ENCODE results near the gene FXR2. TPM values are rescaled to one million over a fixed set of nuclear protein-coding genes. Genes with fewer than 3 reads are reported as not detected.
A peak's percentile ranks its signal among the peaks of the same experiment; 100 is the strongest.

The FXR2 gene
- total RNA-seq, 2 experiments from 2014 or later, result 32.1 to 32.4 TPM

GRCh38 chr17:7615265-7615747 lies 609 bp upstream of the FXR2 start:
- intact Hi-C loops (cut with micrococcal nuclease; ENCODE audit: unreplicated experiment), result no loop called here
- CTCF ChIA-PET (ENCODE audit: unreplicated experiment), result interaction anchor here (1.4 kb wide), 1 partner anchor 73 kb away, joined by 4 read pairs; the partner anchor contains the start of gene WRAP53

GRCh38 chr17:7613769-7614424 lies 800 bp downstream of the FXR2 start:
- Histone ChIP-seq H3K9me3 (ENCODE audit: low read length) (no peaks in the 10 kb centered on the region), H3K4me3 (ENCODE audit: low read depth, low read length, poor library complexity, severe bottlenecking) (peak overlapping the region; percentile 87), H4K20me1 (ENCODE audit: insufficient read depth, low read length) (peaks cover 17% of the 10 kb centered on the region; the same call in 1 of the 2 replicates), H3K4me1 (ENCODE audit: insufficient read depth, low read length, poor library complexity, severe bottlenecking) (peaks cover 20% of the 10 kb centered on the region), H3K27ac (ENCODE audit: low read depth, low read length, poor library complexity, severe bottlenecking) (peak overlapping the region; percentile 59), H3K36me3 (ENCODE audit: insufficient read depth, low read length) (peaks cover 27% of the 10 kb centered on the region), H3K4me2 (ENCODE audit: low read length) (peak overlapping the region; percentile 99), H3K9me2 (ENCODE audit: insufficient read depth, low read length) (no peaks in the 10 kb centered on the region), H2AFZ (ENCODE audit: low read length) (0 out of 2 replicates have a peak overlapping the region, but pooled peaks have one; percentile 3), H3K79me2 (ENCODE audit: insufficient read depth, low read depth, low read length) (peaks cover 26% of the 10 kb centered on the region)
- intact Hi-C loops (cut with micrococcal nuclease; ENCODE audit: unreplicated experiment), result loop anchor here (1.0 kb wide), 2 partner anchors 41 to 72 kb away; no protein-coding TSS in a partner anchor
- POLR2A ChIA-PET, result interaction anchor here (0.8 to 1.6 kb wide), 6 partner anchors 13 to 73 kb away, joined by 3 to 6 read pairs (median 4); partner anchors contain the start of genes CD68, MPDU1 and TP53
- no TSS peak for BruUV-seq (replicated peaks)
- TF ChIP-seq CTCF (conservative IDR thresholded peaks at IDR 0.05; ENCODE audit: low read length), result peak; percentile 46; the same call in 1 of the 2 replicates
- TF ChIP-seq EZH2phosphoT487 (IDR thresholded peaks at IDR 0.05; ENCODE audit: borderline replicate concordance, low read depth, low read length), result no peak
- CTCF ChIA-PET (ENCODE audit: unreplicated experiment), result interaction anchor here (1.4 kb wide), 1 partner anchor 75 kb away, joined by 4 read pairs; the partner anchor contains the start of gene WRAP53
- DNase-seq (ENCODE audit: low spot score), result peak; percentile 30

More at GRCh38 chr17:7615265-7615747, 609 bp upstream of the FXR2 start:
- H3K9me2 ChIP-seq (ENCODE audit: insufficient read depth, low read length), result no peaks in the 10 kb centered on the region
- no peak for DNase-seq (ENCODE audit: low spot score)
- peaks cover 20% of the 10 kb centered on the region; the same call in 1 of the 2 replicates for H3K36me3 ChIP-seq (ENCODE audit: insufficient read depth, low read length)
- peak overlapping the region; percentile 53 for H3K27ac ChIP-seq (ENCODE audit: low read depth, low read length, poor library complexity, severe bottlenecking)
- peak overlapping the region; percentile 65 for H3K4me2 ChIP-seq (ENCODE audit: low read length)
- TF ChIP-seq EZH2phosphoT487 (IDR thresholded peaks at IDR 0.05; ENCODE audit: borderline replicate concordance, low read depth, low read length) (no peak), CTCF (conservative IDR thresholded peaks at IDR 0.05; ENCODE audit: low read length) (no peak)
- peak overlapping the region; percentile 68 for H3K4me3 ChIP-seq (ENCODE audit: low read depth, low read length, poor library complexity, severe bottlenecking)
- H4K20me1 ChIP-seq (ENCODE audit: insufficient read depth, low read length), result peaks cover 17% of the 10 kb centered on the region; the same call in 1 of the 2 replicates
- no peaks in the 10 kb centered on the region for H3K9me3 ChIP-seq (ENCODE audit: low read length)
- peak overlapping the region; percentile 88 for H2AFZ ChIP-seq (ENCODE audit: low read length)
- H3K79me2 ChIP-seq (ENCODE audit: insufficient read depth, low read depth, low read length), result peaks cover 26% of the 10 kb centered on the region
- no TSS peak for BruUV-seq (replicated peaks)
- H3K4me1 ChIP-seq (ENCODE audit: insufficient read depth, low read length, poor library complexity, severe bottlenecking), result peaks cover 20% of the 10 kb centered on the region
- POLR2A ChIA-PET, result interaction anchor here (0.6 to 1.6 kb wide), 4 partner anchors 12 to 72 kb away, joined by 4 to 6 read pairs (median 4); partner anchors contain the start of genes MPDU1 and TP53
